Fibroblast of lung (primary cell): ENCODE results near the gene TRAPPC2L. TPM values are rescaled to one million over a fixed set of nuclear protein-coding genes. Genes with fewer than 3 reads are reported as not detected.

ENCODE experiments used
- DNase-seq, 2 donors: peaks; one replicate each; pipeline versions ENCODE4 v3.0.0 to v3.0.0-alpha.2; 2010; ENCODE audit warnings: low read depth in 2 of 2
- H2AFZ ChIP-seq: 2 replicates; pipeline ENCODE4 v1.5.1; 2012; ENCODE audit warnings: low read length, control low read depth, inconsistent platforms
- H3K27ac ChIP-seq: 2 replicates; pipeline ENCODE4 v1.5.1; 2011; ENCODE audit warnings: low read length, control low read depth; ENCODE audit not compliant: insufficient read depth
- H3K27me3 ChIP-seq: 2 replicates; pipeline ENCODE4 v1.5.1; 2011; ENCODE audit warnings: mild to moderate bottlenecking, low read length; ENCODE audit not compliant: control insufficient read depth, insufficient read depth
- H3K36me3 ChIP-seq: 2 replicates; pipeline ENCODE4 v1.5.1; 2011; ENCODE audit warnings: low read length; ENCODE audit not compliant: control insufficient read depth, insufficient read depth
- H3K4me1 ChIP-seq: 2 replicates; pipeline ENCODE4 v1.5.1; 2011; ENCODE audit warnings: low read length; ENCODE audit not compliant: control insufficient read depth, insufficient read depth; ENCODE audit errors: extremely low read depth
- H3K4me2 ChIP-seq: 2 replicates; pipeline ENCODE4 v1.5.1; 2011; ENCODE audit warnings: low read length, control low read depth; ENCODE audit not compliant: insufficient read depth; ENCODE audit errors: extremely low read depth
- H3K4me3 ChIP-seq, 4 experiments: fragments of 200-600 bp in 1 of 4; sonication (generic) in 1 of 4; replicated peaks in 1 of 4; 2 replicates each; pipeline ENCODE4 v1.5.1; 2011 to 2016; ENCODE audit warnings: low read length in 4 of 4, low read depth in 3 of 4, mild to moderate bottlenecking in 3 of 4, control low read depth in 2 of 4, inconsistent platforms in 1 of 4, mixed read lengths in 1 of 4; ENCODE audit not compliant: insufficient read depth in 1 of 4; ENCODE audit errors: control extremely low read depth in 1 of 4
- H3K79me2 ChIP-seq: 2 replicates; pipeline ENCODE4 v1.5.1; 2012; ENCODE audit warnings: mild to moderate bottlenecking, low read length, inconsistent platforms; ENCODE audit not compliant: control insufficient read depth, insufficient read depth
- H3K9ac ChIP-seq: 2 replicates; pipeline ENCODE4 v1.5.1; 2011; ENCODE audit warnings: mild to moderate bottlenecking, low read length, control low read depth; ENCODE audit not compliant: insufficient read depth
- H3K9me3 ChIP-seq: 2 replicates; pipeline ENCODE4 v1.5.1; 2012; ENCODE audit warnings: low read depth, low read length; ENCODE audit not compliant: control insufficient read depth, insufficient read depth
- H4K20me1 ChIP-seq: 2 replicates; pipeline ENCODE4 v1.5.1; 2011; ENCODE audit warnings: low read length; ENCODE audit not compliant: control insufficient read depth, insufficient read depth; ENCODE audit errors: extremely low read depth
- EZH2 ChIP-seq: IDR thresholded peaks from 2 replicates; pipeline ENCODE4 v1.5.1; 2012; ENCODE audit warnings: low read length, control low read depth, mild to moderate bottlenecking; ENCODE audit errors: missing control alignments
- polyA plus RNA-seq, 2 donors: library from polyadenylated mRNA; depleted of rRNA in 1 of 2; stranded (reverse) in 1 of 2; unstranded in 1 of 2; fragments of >200 nt; gene quantifications; 2 replicates each; pipeline ENCODE4 v1.2.1, GENCODE V29; 2011 to 2012; ENCODE audit warnings: missing spikeins in 1 of 2
- total RNA-seq: library from RNA; depleted of rRNA; stranded (reverse); fragments of >200 nt; gene quantifications from 2 replicates; pipeline ENCODE4 v1.2.1, GENCODE V29; 2014
- TF ChIP-seq, protein P1 (sequence below), 2 donors: IDR thresholded peaks in 1 of 2; conservative IDR thresholded peaks in 1 of 2; 1 replicate in 1 of 2; 2 replicates in 1 of 2; pipeline ENCODE4 v1.5.1; 2011 to 2012; ENCODE audit warnings: low read length in 2 of 2, control low read depth in 1 of 2, inconsistent platforms in 1 of 2, low read depth in 1 of 2, mild to moderate bottlenecking in 1 of 2

Gene TRAPPC2L
- total and polyA plus RNA-seq, 2 donors (not counting 1 experiment from before 2014, with no cell fraction given): 47.7 to 63.7 TPM

DNA sequence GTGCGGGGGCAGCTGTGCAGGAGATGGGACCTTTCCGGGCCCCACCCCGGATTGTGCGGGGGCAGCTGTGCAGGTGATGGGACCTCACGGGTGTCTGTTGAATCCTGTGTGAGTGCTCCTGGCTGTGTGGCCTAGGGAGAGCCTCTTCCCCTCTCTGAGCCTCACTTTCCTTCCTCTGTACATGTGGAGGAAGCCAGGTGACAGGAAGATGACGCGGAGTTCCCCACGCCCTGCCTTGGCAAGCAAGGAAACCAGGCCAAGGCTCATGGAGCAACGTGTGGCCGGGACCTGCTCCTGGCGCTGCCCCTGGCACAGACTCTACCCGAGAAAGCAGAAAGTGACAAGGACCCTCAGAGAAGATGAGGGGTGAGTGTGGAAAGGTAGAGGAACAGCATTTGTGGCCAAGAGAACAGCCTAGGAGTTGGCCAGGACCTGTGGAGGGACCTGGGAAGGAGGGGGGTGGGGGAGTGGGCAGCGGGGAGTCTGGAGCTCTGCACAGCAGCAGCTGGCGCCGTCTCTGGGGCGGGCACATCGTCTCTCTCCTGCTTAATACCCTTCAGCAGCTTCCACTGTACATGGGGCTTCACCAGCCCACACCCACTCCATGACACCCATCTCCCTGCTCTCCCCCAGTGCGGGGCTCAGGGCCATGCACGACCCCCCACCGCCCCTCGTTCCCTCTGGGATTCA lies 47.9 kb downstream of the TRAPPC2L start:
- Histone ChIP-seq H3K27me3 (peaks cover 10% of the 10 kb centered on the region), H3K79me2 (no peaks in the 10 kb centered on the region), H3K4me3 (no peak overlapping the region), H3K4me1 (no peaks in the 10 kb centered on the region), H3K9me3 (no peaks in the 10 kb centered on the region), H4K20me1 (no peaks in the 10 kb centered on the region), H2AFZ (no peak overlapping the region), H3K27ac (no peak overlapping the region), H3K36me3 (no peaks in the 10 kb centered on the region), H3K9ac (no peak overlapping the region), H3K4me2 (no peak overlapping the region)
- TF ChIP-seq, protein P1, sequence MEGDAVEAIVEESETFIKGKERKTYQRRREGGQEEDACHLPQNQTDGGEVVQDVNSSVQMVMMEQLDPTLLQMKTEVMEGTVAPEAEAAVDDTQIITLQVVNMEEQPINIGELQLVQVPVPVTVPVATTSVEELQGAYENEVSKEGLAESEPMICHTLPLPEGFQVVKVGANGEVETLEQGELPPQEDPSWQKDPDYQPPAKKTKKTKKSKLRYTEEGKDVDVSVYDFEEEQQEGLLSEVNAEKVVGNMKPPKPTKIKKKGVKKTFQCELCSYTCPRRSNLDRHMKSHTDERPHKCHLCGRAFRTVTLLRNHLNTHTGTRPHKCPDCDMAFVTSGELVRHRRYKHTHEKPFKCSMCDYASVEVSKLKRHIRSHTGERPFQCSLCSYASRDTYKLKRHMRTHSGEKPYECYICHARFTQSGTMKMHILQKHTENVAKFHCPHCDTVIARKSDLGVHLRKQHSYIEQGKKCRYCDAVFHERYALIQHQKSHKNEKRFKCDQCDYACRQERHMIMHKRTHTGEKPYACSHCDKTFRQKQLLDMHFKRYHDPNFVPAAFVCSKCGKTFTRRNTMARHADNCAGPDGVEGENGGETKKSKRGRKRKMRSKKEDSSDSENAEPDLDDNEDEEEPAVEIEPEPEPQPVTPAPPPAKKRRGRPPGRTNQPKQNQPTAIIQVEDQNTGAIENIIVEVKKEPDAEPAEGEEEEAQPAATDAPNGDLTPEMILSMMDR (conservative IDR thresholded peaks at IDR 0.05 in 1 of 2, IDR thresholded peaks at IDR 0.05 in 1 of 2; ENCODE audit: low read depth in 1 of 2, low read length in 2 of 2): no peak
- TF ChIP-seq EZH2: no peak
- no peak for DNase-seq

DNA sequence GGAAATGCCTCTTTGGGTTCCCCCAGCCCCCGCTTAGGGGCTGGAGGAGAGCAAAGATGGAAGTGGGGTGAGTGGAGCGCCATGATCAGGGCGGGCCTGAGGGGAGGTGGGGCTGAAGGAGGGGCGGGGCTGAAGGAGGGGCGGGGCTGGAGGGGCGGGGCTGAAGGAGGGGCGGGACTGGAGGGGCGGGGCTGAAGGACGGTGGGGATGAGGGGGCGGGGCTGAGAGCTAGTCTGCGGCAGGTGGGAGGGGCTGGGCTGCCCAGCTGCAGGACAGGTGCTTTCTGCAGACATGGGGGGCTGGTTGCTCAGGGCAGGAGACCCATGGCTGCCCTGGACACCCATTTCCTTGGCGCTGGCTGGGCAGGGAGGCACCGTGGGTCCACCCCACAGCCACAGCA lies 48.6 kb downstream of the TRAPPC2L start:
- no peak overlapping the region for H3K4me2 ChIP-seq
- no peak overlapping the region for H3K9ac ChIP-seq
- H3K27ac ChIP-seq: no peak overlapping the region
- no peaks in the 10 kb centered on the region for H4K20me1 ChIP-seq
- no peak overlapping the region for H2AFZ ChIP-seq
- TF ChIP-seq, protein P1 (conservative IDR thresholded peaks at IDR 0.05 in 1 of 2, IDR thresholded peaks at IDR 0.05 in 1 of 2; ENCODE audit: low read depth in 1 of 2, low read length in 2 of 2): no peak
- TF ChIP-seq EZH2: no peak
- H3K9me3 ChIP-seq: no peaks in the 10 kb centered on the region
- H3K4me1 ChIP-seq: no peaks in the 10 kb centered on the region
- H3K79me2 ChIP-seq: no peaks in the 10 kb centered on the region
- no peaks in the 10 kb centered on the region for H3K36me3 ChIP-seq
- DNase-seq: no peak
- H3K27me3 ChIP-seq: peaks cover 11% of the 10 kb centered on the region
- H3K4me3 ChIP-seq: no peak overlapping the region

DNA sequence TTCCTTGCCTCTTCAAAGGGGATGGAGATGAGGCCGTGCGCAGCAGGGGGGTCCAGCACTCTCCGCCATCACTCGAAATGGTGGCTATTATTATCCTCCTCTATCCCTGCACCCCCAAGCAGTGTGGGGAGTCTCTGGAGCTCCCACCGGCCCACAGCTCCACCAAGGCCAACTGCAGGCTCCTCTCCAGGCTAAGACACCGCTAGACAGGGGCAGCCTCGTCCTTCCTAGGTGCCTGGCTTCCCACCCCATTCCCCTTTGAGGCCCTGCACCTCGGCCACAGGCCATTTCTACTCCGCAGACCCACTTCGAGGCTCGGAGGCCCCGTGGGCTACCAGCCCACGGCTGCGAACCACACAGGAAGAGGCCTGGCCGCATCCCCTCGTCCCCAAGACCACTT lies 49.1 kb downstream of the TRAPPC2L start:
- DNase-seq: no peak
- no peak overlapping the region for H3K4me2 ChIP-seq
- no peak for TF ChIP-seq EZH2
- TF ChIP-seq, protein P1 (conservative IDR thresholded peaks at IDR 0.05 in 1 of 2, IDR thresholded peaks at IDR 0.05 in 1 of 2; ENCODE audit: low read depth in 1 of 2, low read length in 2 of 2): no peak

More for the DNA sequence above, 49.1 kb downstream of the TRAPPC2L start:
- Histone ChIP-seq H3K27ac (no peak overlapping the region), H3K9me3 (no peaks in the 10 kb centered on the region), H4K20me1 (no peaks in the 10 kb centered on the region), H3K9ac (no peak overlapping the region), H2AFZ (no peak overlapping the region), H3K36me3 (no peaks in the 10 kb centered on the region), H3K4me3 (no peak overlapping the region), H3K27me3 (peaks cover 14% of the 10 kb centered on the region), H3K4me1 (no peaks in the 10 kb centered on the region), H3K79me2 (no peaks in the 10 kb centered on the region)
